ENCODE measurements around the gene DMKN.
"Not testable (repeated sequence)": the region's sequence is repeated elsewhere in the genome, so short reads cannot be mapped to it uniquely, and the experiment has no call there.

DMKN gene

DNA sequence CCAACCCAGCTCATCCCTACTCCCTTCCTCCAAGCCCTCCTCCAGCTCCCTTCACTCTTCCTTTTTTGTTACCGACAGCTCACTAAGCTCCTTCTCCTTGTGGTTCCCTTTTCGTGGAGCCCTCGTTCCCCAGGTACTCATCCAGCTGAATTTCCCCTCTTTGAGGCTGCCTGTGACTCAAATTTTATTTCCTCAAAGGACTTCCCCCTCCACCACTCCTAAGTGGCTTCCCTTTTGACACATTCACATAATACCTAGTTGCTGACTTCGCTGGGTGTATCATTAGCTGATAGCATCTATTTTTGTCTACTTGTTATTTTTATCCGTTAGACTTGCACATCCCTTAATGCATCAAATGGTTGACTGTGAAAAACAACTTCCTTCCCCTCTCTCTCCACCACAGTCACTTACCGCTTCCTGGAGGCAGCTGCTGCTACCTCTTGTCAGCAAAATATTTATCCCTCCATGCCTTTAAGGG lies 50.9 kb downstream of the DMKN start:
- DNase-seq (ENCODE audit: low read depth in 2 of 2), result peak; percentile 23 to 42

DNA sequence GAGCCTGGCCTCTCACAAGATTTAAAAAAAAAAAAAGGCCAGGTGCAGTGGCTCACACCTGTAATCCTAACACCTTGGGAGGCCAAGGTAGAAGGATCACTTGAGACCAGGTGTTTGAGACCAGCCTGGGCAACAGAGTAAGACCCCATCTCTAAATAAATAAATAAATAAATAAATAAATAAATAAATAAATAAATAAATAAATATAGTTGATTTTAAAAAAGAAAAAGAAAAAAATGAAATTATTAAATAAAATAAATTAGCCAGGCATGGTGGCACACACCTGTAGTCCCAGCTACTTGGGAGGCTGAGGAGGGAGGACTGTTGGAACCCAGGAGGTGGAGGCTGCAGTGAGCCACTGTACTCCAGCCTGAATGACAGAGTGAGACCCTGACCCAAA lies 51.7 kb downstream of the DMKN start:
- not testable (repeated sequence) for DNase-seq (ENCODE audit: low read depth in 2 of 2)

DNA sequence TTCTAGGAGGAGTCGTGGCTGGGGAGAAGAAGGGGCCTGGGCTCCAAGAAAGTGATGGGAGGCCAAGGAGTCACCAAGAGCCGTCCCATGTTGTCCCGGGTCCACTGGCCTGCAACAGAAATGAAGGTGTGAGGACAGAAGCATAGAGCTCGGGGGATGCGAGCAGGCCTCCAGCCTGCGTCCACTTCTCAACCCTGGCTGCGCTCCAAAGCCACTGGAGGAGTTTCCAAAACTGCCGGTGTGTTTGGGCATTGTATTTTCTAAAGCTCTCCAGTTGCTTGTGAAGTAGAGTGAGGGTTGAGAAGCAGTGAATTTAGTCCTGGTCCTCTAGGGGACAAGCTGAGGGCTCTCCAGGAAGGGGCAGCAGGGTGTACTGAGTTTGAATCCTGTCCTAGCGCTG lies 52.4 kb downstream of the DMKN start:
- no peak for DNase-seq (ENCODE audit: low read depth in 2 of 2)

DNA sequence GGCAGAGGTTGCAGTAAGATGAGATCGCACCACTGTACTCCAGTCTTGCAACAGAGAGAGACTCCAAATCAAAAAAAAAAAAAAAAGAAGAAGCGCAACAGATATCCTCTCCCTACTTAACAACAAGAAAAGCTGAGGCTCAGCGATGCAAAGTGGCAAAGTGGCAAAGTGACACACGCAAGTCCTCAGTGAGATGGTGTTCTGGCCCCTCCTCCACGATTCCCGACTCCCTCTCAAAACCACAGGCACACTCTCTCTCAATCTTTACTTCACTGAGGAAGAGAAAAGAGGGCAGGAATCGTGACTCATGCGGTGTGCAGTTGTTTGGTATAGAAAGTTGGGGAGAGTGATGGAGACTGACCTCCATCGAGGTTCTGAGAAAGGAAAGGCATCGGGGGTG lies 52.8 kb downstream of the DMKN start:
- no peak for DNase-seq (ENCODE audit: low read depth in 2 of 2)

DNA sequence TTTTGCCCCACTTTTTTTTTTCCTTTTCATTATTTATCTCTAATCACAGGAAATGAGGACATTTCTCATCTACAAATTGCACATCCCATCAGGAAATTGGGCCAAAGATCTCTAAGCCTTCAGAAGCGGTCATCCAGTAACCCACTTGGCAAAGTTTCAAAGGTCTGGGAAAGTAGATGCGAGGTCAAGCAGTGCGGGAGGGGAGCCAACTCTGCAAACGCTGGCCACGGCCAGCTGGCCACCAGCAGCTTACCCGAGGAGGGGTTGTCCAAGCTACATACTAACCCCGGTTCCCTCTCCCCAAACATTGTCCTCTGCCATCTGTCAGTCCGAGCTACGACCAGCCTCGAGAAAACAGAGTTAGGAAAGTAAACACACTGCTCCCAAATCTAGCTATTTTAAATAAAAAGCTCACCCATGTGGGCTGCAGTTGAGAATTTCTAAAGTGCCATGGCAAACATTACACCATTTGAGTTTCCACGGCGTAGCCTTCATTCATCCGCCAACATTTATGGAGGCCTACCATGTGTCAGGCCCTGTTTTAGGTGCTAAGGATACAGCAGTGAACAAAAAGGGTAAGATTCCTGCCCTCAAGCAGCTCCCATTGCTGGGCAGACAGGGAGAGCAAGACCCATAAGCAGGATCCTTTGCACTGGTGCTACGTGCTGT lies 53.9 kb downstream of the DMKN start:
- no peak for DNase-seq (ENCODE audit: low read depth in 2 of 2)

DNA sequence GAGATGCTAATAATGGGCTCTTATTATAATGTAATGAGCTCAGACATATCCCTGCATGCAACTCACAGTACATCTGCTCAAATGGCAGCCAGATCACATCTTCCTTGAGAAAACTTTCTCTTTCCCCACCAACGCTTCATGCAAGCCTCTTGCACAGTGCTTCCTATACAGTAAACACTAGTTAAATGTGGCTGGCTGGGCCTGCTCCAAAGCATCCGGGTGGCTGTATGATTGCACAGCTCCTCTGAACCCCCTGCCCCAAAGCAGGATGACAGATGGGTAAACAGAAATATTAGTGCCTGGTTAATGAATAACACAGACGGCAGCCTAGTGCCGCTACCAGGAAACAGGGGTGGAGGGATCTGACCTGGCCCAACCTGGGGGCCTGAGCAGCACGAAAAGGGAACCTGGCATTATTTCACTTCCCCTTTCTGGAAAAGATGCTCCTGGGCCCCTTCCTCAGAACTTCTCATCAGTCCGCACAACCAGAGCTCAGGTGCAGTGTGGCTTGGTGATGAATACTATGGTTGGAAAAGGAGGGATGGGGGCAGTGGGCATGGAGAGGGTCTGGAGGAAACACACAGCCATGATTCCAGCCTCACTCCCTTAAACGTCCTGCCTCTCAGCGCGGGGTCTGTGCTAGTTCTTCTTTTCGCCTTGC lies 54.6 kb downstream of the DMKN start:
- no peak for DNase-seq (ENCODE audit: low read depth in 2 of 2)

DNA sequence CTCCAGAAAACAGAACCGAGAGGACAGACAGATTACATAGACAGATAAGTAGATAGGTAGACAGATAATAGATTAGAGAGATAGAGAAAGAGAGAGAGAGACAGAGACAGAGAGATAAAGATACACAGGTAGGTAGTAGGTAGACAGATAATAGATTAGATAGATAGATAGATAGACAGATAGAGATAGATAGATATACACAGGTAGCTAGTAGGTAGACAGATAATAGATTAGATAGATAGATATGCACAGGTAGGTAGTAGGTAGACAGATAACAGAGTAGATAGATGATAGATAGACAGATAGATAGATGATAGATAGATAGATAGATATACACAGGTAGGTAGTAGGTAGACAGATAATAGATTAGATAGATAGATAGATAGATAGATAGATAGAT lies 55.3 kb downstream of the DMKN start:
- DNase-seq (ENCODE audit: low read depth in 2 of 2), result no peak

DNA sequence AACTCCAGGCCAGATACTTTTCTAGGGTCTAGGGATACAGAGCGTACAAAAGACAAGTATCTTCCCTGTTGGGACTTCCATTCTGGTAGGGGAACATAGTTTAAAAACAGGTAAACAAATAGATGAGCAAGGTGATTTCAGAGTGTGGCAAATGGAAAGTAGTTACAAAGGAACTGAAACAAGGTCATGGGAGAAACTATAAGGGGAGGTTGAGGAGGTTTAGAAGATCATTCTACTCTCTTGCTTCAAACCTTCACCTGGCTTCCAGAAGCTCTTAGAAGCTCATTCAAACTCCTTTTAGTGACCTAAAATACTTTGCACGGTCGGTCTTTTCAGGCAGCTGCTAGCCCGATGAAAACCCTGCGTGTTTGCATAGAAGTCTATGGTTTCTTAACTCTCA lies 56.3 kb downstream of the DMKN start:
- DNase-seq (ENCODE audit: low read depth in 2 of 2), result no peak

DNA sequence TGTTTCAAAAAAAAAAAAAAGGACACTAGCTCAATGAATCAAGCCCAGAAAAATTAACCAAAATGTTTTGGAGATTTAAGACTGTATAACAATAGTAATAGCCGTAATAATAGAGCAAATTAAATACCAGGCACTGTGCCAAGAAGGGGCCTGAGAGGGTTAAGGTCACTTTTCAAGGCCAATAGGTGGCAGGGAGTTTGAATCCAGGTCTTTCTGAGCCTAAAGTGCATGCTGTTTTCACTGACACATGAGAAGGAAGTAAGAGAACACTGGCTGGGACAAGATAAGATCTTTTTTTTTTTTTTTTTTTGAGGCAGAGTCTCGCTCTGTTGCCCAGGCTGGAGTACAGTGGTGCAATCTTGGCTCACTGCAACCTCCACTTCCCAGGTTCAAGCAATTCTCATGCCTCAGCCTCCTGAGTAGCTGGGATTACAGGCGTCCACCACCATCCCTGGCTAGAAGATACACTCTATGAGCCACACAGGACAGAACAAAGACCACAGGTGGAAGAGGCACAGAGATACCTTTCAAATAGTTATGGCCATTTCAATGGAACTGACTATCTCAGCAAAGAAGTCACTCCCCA lies 57.7 kb downstream of the DMKN start:
- no peak for DNase-seq (ENCODE audit: low read depth in 2 of 2)

DNA sequence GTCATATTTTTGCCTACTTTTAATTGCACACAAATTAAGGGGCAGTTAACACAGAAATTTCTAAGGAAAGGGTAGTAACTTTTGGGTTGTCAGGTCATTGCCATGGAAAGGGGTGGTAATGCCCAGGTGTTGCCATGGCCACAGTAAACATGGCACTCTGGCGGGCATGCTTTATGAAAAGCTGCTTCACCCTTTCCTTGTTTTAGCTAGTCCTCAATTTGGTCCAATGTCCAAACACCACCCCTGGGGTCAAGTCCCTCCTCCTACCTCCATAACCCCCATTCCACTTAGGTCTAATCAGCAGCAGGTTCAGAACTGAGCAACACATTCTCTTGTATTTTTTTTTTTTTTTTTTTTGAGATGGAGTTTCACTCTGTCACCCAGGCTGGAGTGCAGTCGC lies 58.8 kb downstream of the DMKN start:
- no peak for DNase-seq (ENCODE audit: low read depth in 2 of 2)

DNA sequence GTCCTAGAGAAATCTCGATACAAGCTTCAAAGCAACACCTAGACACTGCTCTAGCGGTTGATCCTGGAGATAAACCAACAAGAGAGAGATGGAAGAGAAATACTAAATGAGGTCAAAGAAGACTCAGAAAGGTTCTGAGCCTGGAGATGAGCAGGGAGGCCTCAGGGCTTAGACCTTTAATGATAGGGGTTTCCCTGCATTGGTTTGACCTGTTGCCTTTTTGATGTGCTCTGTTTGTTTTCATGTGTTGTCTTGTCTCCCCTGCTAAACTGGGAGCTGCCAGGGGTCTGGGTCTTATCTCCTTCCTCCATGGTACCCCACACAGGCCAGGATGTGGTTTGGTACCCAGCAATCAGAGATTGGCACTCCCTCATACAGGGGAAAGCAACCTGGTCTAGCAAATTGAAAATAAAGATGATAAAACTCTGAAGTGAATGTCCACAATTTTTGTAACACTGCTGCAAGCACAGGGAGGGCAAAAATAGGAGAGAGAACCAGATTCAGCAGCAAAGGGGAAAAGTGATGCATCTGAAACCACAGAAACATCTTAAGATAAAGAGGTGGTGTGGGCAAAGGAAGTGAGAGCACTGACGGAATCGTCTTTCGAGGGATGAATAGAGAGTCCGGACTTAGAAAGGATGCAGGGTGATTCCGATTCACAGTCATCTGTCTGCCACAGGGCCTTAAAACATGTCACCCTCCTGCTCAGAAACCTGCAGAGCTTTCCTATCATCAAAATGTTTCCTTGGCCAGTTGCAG lies 61.9 kb downstream of the DMKN start:
- no peak for DNase-seq (ENCODE audit: low read depth in 2 of 2)

DNA sequence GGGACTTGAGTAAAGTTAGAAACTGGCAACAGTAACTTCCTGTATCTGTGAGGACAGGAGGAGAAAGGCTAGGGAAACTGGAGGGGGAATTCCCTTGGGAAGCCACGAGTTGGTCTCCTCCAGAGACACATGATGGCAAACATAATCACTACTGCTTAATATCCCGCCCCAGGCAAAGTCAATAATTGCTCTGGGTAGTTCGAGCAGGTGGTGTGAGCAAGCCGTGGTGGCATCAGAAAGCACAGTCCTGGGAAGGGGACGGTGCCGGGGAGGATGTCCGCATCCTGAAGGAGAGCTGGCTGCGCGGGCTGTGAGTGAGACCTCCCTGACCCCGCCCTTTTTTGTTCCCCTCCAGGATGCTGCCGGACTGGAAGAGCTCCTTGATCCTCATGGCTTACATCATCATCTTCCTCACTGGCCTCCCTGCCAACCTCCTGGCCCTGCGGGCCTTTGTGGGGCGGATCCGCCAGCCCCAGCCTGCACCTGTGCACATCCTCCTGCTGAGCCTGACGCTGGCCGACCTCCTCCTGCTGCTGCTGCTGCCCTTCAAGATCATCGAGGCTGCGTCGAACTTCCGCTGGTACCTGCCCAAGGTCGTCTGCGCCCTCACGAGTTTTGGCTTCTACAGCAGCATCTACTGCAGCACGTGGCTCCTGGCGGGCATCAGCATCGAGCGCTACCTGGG lies 63.9 kb downstream of the DMKN start:
- no peak for DNase-seq (ENCODE audit: low read depth in 2 of 2)

DNA sequence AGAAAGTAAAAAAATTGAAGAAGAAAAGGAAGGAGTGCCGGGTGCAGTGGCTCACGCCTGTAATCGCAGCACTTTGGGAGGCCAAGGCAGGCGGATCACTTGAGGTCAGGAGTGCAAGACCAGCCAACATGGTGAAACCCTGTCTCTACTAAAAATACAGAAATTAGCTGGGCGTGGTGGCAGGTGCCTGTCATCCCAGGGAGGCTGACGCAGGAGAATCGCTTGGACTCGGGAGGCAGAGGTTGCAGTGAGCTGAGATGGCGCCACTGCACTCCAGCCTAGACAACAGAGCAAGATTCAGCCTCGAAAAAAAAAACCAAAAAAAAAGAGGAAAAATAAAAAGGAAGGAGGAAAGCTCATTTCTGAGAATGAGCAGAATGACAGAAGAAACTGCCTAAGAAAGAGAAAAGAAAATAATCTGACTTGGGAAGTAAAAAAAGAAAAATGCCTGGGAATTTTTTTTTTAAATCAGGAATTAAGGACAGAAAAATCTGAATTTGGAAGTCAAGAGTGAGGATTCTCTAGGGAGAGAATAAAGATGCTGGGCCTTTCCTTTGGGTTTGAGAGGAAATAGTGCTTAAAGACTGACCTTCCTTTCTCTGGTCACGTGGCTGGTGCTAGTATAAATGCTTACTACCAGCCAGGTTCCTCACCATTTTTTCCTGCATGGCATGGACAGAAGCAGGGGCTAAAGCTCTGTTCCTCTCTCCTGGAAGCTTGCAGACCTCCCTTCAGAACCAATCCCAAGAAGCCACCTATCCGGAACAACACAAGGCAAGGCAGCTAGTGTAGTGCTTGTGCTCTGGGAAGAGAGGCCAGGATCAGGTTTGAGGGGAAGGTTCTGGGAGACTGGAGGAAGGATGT lies 65.6 kb downstream of the DMKN start, which contains the start of gene FFAR2:
FFAR2 (plus strand) TSS at position 652 of the 864 bp plus-strand sequence. CDS start 1,458 bp downstream, outside the sequence.
- DNase-seq (ENCODE audit: low read depth in 2 of 2), result no peak

All from stimulated activated CD8-positive, alpha-beta memory T cell treated with anti-CD3 and anti-CD28 coated beads, Interleukin-7, amount 100 ng/mL, for 4 hours (primary cell).